Astrocyte (in vitro differentiated cells and primary cell): ENCODE measurements around the gene KNL1.

Experiments used
- CTCF ChIP-seq: IDR thresholded peaks from 2 replicates; pipeline ENCODE4 v1.5.1; 2011; ENCODE audit warnings: low read depth, mild to moderate bottlenecking, inconsistent platforms, low read length, moderate library complexity; ENCODE audit not compliant: insufficient read depth
- EZH2 ChIP-seq: IDR thresholded peaks from 2 replicates; pipeline ENCODE4 v1.6.1; 2012; ENCODE audit warnings: mild to moderate bottlenecking, low read length, inconsistent platforms; ENCODE audit not compliant: insufficient read depth

GRCh38 chr15:40702077-40702476 lies 108.0 kb downstream of the KNL1 start:
- TF ChIP-seq CTCF (peak; percentile 18), EZH2 (no peak)
